ENCODE measurements around the gene G6PD.
"Not testable (repeated sequence)": the region's sequence is repeated elsewhere in the genome, so short reads cannot be mapped to it uniquely, and the experiment has no call there.

Gene G6PD

GRCh38 chrX:154513716-154514115 lies 32.9 kb downstream of the G6PD start:
- no peak for DNase-seq

GRCh38 chrX:154512879-154513553 lies 33.6 kb downstream of the G6PD start:
- no peak for DNase-seq

- no peak for DNase-seq
Observed at GRCh38 chrX:154511761-154512160, 34.9 kb downstream of the G6PD start.

- no peak for DNase-seq
Observed at GRCh38 chrX:154509455-154509854, 37.2 kb downstream of the G6PD start.

- no peak for DNase-seq
Observed at GRCh38 chrX:154508384-154508745, 38.3 kb downstream of the G6PD start.

- DNase-seq = no peak
Observed at GRCh38 chrX:154507673-154508383, 38.8 kb downstream of the G6PD start.

GRCh38 chrX:154506483-154507332 lies 39.9 kb downstream of the G6PD start:
- DNase-seq = no peak

GRCh38 chrX:154505734-154506133 lies 40.9 kb downstream of the G6PD start:
- DNase-seq = no peak

- DNase-seq = no peak
Observed at GRCh38 chrX:154502989-154503388, 43.7 kb downstream of the G6PD start.

GRCh38 chrX:154502098-154502497 lies 44.5 kb downstream of the G6PD start:
- DNase-seq = no peak

- DNase-seq = not testable (repeated sequence)
Observed at GRCh38 chrX:154501423-154501822, 45.2 kb downstream of the G6PD start.

- not testable (repeated sequence) for DNase-seq
Observed at GRCh38 chrX:154496591-154497137, 50.0 kb downstream of the G6PD start.

- DNase-seq = no peak
Observed at GRCh38 chrX:154495472-154495922, 51.1 kb downstream of the G6PD start.

GRCh38 chrX:154494715-154495114 lies 51.9 kb downstream of the G6PD start:
- DNase-seq = no peak

GRCh38 chrX:154490414-154491083 lies 56.1 kb downstream of the G6PD start, which contains the start of gene SLC10A3:
SLC10A3 (minus strand) TSS chrX:154490629; CDS start chrX:154488940, 1,689 bp downstream.
- DNase-seq = peak; percentile 88

- no peak for DNase-seq
Observed at GRCh38 chrX:154490021-154490413, 56.6 kb downstream of the G6PD start.

GRCh38 chrX:154489182-154489581 lies 57.5 kb downstream of the G6PD start:
- no peak for DNase-seq

GRCh38 chrX:154488336-154489075 lies 58.1 kb downstream of the G6PD start:
- DNase-seq = no peak

- DNase-seq = no peak
Observed at GRCh38 chrX:154487518-154488290, 58.9 kb downstream of the G6PD start.

- peak; percentile 61 for DNase-seq
Observed at GRCh38 chrX:154486396-154487207, 60.0 kb downstream of the G6PD start, which contains the start of gene UBL4A. UBL4A (minus strand) TSS chrX:154486615; CDS start chrX:154486584, 31 bp downstream.
